HG03039 (cell line): ENCODE data around the gene WDR27.
"Not testable (repeated sequence)": the region's sequence is repeated elsewhere in the genome, so short reads cannot be mapped to it uniquely, and the experiment has no call there.

Experiments
- ATAC-seq: cut with Tn5 transposase; IDR thresholded peaks from one replicate; pipeline ENCODE4 v1.9.1; 2021; ENCODE audit warnings: mild to moderate bottlenecking, moderate library complexity; ENCODE audit not compliant: unreplicated experiment

The WDR27 gene

DNA sequence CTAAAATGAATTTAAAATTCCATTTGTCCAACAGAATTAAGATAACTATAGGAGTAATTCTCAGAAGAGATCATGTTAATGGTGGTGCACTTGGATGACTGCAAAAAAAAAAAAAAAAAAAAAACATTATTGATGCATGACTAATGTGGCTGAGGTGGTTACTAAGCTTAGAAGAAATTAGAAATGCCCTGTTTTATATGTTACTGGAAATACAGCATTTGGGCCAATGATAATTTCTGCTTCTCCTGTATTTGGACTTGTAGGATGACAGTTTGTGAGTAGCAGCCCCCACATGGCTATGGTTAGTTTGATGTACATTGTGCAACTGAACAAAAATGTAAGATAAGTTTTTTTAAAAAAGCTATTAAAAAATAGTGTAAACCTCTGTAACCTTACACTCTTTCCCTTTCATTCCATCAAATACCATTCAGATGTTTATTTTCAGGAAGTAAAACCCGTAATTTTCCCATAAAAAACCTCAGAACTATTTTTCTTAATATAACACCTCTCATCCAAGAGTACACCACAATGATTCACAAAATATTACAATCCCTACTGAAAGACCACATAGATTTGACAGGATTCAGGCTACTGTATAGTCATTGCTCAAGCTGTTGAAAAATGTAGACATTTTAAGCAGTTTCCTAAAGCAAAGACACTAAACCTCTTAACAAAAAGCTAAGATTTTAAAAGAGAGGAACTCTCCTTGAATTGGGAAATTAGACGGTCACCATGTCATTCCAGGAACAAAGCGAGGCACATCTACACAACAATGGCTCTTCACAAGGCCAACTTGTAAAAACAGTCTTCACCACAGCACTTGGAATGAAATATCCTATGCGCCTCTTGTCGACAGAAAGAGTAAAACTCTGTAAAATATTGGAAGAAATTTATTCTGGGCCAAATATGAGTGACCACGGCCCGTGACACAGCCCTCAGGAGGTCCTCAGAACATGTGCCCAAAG, 83.0 kb downstream of the WDR27 start:
- no peak for ATAC-seq

DNA sequence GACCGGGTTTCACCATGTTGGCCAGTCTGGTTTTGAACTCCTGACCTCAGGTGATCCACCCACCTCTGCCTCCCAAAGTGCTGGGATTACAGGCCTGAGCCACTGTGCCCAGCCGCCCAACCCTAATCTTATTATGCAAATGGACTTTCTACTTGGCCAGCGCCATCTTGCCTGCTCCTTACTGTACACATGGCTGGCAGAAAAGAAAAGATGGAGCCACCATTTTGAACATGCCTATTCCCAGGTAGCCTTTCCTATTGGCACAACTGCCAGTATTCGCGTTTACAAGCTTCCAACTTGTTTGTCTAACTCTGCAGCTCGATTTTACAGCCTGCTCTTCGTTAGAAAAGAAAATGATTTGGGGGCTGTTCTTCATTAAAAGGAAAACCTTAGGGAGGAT, 84.3 kb downstream of the WDR27 start:
- no peak for ATAC-seq

DNA sequence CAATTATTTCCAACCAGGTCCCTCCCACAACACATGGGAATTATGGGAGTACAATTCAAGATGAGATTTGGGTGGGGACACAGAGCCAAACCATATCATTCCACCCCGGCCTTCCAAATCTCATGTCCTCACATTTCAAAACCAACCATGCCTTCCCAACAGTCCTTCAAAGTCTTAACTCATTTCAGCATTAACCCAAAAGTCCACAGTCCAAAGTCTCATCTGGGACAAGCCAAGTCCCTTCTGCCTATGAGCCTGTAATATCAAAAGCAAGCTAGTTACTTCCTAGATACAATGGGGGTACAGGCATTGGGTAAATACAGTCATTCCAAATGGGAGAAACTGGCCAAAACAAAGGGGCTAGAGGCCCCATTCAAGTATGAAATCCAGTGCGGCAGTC, 93.2 kb downstream of the WDR27 start:
- not testable (repeated sequence) for ATAC-seq

DNA sequence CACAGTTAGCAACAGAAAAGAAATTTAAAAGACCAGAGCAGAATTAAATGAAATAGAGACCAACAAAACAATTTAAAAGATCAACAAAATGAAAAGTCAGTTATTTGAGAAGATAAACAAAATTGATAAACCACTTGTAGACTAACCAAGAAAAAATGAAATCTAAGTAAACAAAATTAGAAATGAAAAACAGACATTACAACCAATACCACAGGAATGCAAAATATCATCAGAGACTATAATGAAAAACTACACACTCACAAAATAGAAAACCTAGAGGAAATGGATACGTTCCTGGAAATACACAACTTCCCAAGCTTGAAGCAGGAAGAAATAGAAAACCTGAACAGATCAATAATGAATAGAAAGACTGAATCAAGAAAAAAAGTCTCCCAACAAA, 97.8 kb downstream of the WDR27 start:
- no peak for ATAC-seq

DNA sequence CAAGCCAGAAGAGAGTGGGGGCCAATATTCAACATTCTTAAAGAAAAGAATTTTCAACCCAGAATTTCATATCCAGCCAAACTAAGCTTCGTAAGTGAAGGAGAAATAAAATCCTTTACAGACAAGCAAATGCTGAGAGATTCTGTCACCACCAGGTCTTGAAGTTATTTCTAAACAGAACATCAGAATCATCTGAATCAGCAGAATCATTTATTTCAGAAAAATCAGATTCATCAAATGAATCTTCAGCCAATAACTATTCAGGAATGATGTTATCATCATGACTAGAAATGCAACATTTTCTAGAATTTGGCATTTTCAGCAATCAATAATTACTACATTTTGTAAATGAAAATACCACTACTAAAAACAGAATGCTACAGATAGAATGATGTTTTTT, 100.7 kb downstream of the WDR27 start:
- ATAC-seq: not testable (repeated sequence)

DNA sequence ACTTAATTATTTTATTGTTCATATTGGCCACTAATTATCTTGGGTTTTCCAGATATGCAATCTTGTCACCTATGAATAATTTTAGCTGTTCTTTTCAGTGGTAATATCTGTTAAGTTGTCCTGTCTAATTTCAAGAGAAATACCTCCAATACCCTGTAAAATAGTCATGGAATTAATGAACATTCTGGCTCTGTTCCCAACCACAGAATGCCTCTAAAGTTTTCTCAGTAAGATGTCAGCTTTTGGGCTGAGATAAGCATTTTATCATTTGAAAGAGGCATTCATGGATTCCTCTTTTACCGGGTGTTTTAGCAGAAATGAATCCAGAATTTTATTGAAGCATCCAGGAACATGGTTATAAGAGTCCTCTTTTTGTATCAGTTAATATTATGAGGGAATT, 109.3 kb downstream of the WDR27 start:
- ATAC-seq: no peak

DNA sequence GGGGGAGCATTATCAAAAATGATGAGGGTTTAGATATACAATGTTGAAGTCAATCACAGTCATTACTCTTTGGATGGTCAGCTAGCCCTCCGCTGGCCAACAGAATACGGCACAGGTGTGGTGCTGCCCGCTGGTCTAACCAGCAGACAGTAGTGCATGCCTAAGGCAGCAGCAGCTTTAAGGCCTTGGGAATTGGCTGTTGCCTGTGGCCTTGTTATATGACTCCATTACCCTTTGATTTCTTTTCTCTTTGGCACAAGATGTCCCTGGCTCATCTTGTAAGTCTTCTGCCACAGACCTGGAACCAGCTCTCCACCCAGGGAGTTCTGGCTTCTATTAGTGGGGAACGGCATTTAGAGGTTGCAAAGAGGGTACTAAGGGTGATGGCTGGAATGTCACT, 110.2 kb downstream of the WDR27 start:
- ATAC-seq: no peak

DNA sequence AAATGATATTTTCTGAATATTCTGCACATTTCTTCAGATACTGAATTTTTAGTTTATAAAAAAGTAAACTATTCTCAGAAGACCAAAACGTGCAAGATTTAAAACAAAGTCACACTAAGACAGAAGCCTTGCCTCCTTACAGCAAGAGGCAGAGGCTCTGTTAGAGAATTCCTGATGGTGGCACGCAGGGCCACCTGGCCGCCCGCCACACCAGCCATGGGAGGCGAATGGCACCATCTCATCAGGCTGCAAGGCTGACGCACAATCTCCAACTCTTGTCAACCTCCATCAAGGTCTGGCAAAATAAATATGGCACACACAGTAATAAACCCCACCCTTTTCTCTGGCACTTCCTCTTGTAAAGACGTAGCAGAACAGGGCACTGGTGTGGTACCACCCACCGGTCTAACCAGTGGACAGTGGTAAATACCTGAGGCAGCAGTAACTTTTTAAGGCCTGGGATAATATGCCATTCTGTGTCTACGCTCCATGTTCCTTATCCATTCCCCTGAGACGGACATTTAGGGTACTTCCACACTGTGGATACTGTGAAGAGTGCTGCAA, 111.4 kb downstream of the WDR27 start:
- ATAC-seq: no peak

DNA sequence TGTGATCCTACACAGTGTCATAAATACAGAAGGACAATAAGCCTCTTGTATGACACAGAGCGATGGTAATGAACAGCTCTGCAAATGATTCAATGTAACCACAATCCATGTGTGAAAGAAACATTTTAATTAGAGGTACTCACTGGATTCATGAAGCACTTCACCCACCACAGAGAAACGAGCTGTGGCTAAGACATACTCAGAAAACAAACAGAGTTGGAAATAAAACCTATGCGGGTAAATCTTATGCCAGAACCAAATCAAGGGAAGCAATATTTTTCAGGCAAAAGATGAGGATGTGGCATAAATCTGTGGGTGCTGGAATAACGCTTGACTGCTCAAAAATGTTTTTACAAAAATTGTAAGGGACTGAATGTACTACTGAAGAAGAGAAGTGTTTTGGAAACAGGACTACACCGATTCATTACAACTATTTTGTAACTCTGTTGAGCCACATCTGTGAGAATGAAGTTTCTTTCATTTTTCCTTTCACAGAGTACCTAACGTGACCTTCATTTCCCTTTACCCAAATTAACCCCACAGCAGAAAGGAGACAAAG, 112.1 kb downstream of the WDR27 start:
- peak; percentile 58 for ATAC-seq

DNA sequence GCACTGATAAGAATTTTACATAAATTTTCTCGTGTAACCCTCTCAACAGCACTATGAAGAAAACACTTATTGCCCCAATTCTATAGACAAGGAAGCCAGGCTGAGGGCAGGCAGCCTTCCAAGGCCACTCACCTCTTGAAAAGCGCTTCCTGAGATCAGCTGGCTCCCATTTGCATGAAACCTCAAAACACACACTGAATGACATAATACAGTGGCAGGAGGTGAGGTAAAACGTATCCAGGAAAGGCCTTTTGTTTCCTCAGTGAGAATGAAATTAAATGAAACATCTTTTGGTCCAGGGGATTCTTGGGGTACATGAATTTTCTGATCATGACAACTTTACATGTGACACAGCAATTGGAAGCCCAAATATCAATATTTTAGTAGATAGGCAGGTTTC, 112.5 kb downstream of the WDR27 start:
- ATAC-seq: peak; percentile 87

DNA sequence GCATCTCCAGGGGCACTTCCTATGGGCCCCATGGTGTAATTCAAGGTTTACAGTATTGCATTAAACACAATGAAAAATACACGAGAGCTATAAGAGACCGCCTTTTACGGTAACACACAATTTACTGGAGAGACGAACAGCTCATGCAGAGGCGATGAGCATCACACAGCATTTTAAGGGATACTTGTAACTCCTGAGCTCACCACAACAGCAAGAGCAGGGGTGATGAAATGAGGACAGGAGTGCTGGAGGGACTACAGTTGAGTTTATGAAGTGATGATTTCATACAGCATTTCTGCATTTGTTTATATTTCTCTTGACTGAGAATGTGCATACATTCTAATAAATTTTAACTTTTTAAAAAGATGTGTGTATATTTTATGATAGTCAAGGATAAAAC, 113.9 kb downstream of the WDR27 start:
- ATAC-seq: no peak

DNA sequence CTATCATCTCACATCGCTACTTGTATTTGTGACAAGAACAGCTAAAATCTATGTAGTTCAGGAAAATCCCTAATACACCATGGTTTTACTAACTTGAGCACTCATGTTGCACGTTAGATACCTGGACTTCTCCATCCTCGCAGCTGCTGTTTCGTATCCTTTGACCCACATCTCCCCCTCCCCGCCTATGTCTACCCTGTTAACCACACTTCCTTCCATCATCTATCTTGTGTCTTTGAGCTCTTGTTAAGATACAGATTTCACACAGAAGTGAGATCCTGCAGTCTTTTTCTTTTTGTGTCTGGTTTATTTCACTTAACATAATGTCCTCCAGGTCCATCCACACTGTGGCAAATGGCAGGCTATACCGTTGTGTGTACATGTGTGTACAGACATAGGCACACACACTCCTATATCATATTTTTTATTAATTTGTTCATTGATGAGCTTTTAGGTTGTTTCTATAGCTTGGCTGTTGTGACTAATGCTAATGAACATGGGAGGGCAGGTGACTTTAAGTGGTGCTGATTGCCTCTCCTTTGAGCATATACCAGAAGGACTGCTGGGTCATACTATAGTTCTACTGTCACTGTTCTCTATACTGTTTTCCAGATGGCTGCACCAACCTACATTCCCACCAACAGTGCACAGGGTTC, 117.8 kb downstream of the WDR27 start:
- ATAC-seq: no peak

DNA sequence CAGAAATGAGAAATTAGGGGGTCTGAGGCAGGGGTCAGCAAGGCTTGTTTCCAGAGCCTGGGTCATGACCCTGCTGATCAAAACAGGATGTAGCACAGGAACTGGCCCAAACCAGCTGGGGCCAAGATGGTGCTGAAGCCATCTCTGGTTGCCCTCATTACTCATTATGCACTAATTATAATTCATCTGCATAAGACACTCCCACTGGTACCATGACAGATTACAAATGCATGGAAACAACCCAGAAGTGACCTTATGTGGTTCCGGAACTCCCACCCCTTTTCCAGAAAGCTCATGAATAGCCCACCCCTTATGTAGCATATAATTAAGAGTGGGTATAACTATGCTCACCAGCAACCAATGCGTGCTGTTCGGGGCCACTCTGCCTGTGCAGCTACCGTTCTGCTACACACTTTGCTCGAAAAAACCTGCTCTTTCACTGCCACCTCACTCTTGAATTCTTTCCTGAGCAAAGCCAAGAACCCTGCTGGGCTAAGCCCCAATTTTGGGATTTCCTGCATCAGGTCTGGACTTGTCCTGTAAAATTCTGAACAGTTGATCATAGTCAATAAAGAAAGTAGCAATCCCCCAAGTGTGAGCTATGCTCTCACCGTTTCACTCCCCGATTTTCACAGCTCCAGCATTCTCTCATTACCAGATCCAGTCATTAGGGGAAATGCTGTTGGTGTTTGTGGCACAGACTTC, 122.3 kb downstream of the WDR27 start:
- ATAC-seq: no peak

DNA sequence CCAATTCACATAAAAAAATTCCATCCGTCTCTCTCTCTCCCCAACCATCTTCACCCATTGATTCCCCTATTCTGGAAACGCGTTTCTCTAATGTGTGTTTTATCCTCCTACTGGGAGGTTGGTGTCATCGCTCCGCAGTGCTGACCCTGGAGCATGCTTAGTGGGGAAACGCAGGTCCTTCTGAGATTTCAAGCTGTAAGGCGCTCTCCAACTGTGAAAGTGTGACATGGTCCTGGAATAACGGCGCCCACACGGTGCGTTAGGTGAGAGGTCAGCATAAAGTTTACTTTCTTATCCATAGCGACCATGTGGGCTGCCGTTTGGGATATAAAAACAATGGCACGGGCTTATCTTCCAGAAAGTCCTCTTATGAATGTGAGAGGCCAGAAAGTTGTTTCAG, 123.9 kb downstream of the WDR27 start:
- no peak for ATAC-seq

DNA sequence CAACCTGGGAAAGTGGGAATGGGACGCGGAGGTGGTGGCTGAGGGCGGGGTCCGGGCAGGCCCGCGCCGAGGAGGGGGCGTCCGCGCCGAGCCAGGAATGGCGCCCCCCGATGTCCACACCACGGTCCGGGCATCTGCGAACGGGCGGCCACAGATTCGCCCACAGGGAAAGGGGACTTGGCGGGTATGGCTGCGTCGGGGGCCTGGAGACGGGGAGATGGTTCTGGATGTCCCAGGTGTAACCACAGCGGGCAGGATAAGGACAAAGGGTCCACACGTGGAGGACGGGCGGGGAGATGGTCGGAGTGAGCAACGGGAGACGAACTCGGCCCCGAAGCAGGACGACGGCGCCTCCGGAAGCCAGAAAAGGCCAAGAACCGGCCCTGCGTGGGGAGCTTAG, 124.6 kb downstream of the WDR27 start:
- no peak for ATAC-seq

DNA sequence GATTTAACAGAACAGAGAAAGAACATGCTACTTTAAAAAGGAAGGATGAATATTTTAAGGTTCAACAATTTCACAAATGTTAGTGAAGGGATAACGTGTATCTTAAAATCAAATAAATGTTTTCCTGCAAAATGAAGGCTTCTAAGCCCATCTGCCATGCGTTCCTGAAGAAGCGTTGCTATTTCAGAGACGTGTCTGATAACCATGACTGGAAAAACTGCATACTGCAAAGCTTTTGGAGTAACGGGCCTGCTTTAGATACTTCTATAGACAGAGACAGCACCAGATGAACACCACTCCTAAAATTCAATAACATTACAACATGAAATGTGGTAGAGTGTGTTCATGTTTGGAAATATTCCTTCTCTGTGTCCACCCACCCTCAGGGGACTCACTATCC, 126.0 kb downstream of the WDR27 start:
- ATAC-seq: no peak

DNA sequence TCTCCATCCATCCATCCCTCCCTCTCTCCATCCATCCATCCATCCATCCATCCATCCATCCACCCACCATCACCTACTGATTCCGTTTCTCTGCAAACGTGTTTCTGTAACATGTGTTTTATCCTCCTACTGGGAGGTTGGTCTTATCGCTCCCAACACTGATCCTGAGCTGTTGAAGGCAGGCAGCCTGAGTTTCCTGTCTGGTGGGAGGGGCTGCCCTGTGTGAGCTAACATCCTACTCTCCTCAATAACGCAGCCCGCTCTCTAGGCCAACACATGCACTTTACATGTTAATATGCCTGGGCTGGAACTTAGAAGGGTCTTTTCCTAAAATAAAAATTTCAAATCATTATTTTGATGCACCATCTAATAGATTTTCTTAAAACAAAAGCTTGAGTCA, 126.5 kb downstream of the WDR27 start:
- ATAC-seq: no peak

DNA sequence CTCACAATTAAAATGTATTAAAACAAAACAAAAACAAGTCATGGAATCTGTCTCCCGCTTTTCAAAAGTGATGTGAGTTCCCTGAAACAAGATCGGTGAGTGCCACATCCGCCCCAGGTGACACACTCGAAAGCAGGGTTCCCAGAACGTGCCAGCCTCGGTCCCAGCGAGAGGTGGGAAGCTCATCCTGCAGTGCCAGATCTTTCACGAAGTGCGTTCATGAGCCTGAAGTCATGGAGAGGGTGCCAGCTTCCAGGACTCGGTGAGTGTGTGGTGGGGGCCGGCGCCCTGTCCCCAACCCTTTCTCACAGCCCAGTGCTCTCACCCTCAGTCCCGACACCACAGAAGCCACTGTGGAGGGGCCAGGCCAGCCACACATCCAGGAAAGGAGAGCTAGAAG, 127.4 kb downstream of the WDR27 start:
- ATAC-seq: no peak

DNA sequence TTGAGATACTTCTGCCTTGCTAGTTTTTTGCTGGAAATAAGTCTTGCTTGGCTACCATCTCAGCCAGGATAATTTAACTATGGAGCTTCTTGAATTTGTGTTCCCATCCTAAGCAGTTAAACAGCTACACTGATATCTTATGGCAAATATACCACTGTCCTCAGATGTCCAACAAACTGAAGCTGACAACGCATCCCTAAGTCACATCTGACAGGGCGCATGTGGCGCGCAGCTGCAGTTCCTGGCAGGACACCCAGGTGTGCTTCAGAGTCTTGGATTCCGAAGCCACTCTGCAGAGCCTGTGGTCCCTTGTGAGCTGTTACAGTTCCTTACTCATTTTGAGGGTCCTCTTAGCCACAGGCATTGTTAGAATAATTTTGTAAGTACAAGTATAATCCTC, 127.9 kb downstream of the WDR27 start:
- ATAC-seq: no peak

DNA sequence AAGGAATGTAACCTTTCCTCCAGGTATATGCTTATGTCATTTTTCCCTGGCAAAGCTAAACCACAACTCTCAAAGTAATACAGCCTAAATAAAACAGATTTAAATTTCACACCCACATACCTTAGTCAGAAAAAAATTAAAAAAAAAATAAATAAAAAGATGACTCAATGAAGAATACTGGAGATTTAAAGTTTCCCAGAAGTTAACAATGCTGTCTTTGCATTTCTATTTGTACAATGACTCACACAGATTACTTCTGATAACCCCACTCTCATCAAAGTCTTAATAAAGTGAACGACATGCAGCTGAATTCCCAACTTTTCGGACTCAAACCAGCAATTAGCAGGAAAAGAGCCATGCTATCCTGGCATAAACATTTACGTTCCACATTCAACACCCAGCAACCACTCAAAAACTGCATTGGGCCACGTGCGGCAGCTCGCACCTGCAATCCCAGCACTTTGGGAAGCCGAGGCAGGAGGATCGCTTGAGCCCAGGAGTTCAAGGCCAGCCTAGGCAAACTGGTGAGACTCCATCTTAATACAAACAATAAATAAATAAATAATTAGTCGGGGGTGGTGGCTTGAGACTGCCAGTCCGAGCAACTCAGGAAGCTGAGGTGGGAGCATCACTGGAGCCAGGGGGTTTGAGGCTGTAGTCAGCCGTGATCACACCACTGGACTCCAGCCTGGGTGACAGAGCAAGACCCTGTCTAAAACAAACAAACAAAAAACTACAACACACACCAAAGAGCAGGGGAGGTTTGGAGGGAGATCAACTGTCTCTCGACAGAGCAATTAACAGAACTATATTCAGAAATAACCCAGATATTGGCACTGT, 130.5 kb downstream of the WDR27 start:
- no peak for ATAC-seq
